ENCODE results near the gene LHX6.
A peak's percentile ranks its signal among the peaks of the same experiment; 100 is the strongest.

LHX6 gene

DNA sequence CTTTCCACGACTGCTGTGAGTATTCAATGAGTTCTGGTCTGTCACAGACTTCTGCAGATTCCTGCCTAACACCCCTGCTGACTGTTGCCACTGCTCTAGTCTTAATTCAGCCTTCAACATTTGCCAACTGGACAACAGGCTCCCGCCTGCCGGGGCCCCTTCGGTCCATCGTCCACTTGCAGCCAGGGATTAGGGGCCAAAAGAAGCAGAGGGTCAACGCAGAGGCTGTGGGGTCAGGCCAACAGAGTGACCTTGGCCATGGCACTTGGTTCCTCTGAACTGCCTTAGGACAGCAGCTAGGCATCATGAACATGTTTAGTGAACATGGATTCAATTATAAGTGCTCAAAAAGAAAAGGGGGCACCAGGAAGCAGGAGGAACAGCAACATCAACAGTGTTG, 40.4 kb downstream of the LHX6 start:
- DNase-seq: no peak

DNA sequence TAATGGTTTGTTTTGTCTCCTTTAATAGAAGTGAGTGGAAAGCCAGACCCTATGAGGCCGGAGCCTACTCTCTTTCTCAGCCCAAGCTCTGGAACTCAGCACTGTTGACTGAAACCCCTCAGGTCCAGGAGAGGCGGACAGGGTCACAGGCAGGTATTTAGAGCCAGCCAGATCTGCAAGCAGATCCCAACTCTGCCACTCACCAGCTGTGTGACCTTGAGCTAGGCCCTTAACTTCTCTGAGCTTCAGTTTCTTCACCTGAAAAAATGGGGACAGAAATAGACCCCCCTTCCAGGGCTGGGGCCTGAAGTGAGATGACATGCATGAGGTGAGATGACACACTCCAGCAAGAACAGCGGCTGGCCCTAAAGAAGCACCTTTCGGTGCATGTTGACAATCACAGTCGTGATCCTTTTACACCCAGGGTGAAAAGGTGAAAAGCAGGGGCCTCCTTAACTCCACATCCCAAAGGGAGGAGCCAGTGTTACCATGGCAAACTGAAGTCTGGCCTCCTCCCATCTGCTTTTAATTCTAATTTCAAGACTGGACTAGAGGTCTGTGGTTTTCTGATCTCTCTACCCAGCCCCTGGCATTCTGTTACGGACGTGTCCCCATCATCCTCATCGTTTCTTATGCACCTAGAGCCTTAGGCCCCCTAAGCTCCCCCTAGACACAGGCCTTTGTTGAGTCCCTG, 41.8 kb downstream of the LHX6 start:
- DNase-seq: no peak

DNA sequence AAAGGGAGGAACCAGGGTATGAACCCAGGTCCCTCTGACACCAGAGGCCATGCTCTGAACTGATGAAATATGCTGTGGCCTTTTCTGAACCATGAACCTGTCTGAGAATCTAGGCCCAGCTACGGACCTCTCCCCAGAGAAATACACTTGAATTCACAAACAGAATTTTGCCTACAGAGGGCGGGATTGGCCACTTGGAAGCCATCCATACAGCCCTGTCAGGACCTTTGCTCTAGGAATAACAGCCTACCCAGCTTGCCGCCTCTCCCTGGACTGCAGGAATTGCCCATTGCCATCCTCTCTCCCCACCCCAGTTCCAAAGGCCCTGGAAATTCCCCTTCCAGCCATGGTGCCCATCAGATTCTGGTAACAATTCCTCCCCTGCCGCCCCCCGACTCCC, 42.5 kb downstream of the LHX6 start:
- DNase-seq: no peak

DNA sequence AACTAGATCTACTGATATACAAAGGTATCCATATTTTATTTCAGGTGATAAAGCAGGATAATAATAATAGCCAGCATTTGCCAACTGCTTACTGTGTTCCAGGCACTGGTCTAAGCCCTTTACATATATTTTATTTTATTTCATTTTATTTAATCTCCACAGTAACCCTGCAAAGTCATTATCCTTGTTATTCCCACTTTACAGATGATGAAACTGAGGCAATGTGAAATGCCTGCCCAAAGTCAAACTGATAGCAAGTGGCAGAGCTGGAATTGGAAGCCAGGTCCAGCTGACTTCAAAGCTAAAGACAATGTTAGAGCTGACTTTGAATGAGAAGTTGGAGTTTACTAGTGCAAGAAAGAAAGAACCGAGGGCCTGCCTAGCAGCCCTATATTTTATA, 44.2 kb downstream of the LHX6 start:
- no peak for DNase-seq

DNA sequence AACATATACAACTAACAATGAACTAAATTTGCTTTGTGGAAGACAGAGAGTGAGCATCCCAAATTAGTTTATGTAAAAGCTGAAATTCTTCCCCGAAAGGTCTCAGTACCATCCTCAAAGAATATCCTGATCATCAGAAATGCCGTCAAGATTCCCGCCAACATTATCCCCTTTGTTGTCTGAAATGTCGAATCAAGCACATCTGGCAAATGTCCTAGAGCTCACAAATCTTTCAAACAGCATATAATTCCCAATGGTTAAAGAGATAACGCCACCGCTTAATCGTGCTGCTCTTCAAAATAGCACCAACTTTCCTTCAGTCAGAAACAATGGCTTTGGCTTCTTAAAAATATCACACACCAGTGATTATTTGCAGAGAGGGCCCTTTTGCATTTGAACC, 45.3 kb downstream of the LHX6 start:
- DNase-seq: no peak

DNA sequence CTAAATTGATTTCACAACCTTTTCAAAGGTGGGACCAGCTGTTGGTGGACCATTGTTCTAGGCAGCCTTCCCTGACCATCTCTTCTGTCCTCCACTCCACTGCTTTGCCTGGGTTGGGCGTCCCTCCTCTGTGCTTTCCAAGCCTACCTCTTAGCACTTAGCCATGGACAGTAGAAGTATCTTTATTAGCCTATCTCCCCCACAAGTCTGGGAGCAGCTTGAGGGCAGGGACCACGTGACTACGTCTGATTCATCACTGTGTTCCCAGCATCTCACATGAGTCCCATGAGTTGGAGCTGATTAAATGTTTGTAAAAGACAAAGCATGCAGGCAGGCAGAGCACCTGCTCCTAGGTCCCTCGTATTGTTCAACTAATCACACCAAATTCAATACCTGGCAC, 48.1 kb downstream of the LHX6 start:
- no peak for DNase-seq

DNA sequence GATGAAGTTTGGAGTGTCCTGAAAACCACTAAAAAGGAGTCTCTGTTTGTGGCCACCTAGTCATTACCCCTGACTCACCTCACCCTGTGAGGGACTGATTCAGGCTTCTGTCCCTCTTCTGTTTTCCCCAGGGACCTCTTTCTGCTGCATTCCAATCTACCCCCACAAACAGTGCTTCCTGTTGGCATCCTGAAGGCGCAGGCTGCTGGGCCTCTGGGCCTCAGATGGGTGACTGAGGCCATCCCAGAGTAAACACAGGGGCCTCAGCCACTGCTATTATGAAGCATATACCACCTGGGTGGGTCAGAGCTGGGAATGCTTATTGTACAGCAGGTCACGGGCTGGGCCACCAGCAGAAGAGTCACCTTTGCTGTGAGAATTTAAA, 49.1 kb downstream of the LHX6 start:
- DNase-seq: no peak

DNA sequence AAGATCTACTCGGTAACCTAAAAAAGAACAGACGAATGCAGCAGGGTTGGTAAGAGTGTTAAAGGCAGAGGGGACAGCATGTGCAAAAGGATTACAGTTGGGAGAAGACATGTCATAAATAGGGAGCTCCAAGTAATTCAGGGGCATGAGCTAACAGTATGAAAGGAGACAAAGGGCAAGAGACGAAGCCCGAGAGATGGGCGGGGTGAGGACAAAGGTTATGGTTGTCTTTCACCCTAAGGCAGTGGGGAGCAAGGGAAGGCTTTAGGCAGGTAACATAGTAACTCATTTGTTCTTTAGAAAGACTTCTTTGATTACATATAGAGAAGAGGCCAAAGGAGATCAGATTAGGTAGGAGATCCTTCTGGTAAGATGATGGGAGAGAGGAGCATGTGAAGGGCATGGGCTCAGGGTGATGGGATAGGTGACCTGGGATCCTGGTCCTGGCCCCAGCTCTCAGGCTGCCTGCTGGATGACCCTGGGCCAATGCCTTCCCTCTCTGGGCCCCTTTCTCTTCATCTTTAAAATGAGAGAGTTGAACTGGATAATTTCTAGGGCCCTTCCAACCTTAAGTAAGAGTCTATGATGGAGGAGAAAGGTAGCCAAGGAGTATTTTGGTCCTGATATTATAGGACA, 49.6 kb downstream of the LHX6 start:
- no peak for DNase-seq

DNA sequence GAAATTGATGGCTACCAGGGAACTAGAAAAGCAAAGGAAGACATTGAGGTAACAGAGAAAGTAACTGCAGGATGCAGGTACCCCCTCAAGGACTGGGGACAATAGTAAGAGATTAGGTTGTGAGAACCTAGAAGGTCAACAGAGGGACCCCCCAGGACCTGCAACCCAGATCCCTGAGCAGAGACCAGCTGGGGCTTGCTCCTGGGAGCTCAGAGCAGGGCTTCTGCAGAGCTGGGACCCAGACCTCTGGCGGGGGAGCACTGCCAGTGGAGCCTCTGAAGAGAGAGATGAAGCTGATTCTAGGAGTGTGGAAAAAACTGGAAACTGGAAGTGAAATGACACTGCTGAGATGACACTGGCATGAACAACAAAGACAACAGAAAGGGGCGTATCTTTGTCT, 51.8 kb downstream of the LHX6 start:
- DNase-seq: no peak

DNA sequence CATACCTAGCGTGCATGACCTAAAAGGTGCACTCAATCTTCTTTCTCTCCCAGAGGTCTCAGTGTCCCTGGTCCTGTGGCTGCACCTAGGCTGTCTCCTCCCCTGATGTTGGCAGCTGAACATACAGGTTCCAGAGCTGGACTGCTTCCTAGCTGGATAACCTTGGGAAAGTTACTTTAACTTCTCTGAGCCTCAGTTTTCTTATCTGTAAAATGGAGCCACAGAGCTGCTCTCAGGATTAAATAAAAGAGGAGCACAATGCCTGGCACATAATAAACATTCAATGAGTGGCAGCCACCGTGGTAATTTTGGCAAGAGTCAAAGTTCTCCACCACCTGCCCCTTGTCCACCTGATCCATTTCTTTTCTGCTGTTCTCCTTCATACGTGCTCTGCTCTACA, 55.1 kb downstream of the LHX6 start:
- DNase-seq: no peak

DNA sequence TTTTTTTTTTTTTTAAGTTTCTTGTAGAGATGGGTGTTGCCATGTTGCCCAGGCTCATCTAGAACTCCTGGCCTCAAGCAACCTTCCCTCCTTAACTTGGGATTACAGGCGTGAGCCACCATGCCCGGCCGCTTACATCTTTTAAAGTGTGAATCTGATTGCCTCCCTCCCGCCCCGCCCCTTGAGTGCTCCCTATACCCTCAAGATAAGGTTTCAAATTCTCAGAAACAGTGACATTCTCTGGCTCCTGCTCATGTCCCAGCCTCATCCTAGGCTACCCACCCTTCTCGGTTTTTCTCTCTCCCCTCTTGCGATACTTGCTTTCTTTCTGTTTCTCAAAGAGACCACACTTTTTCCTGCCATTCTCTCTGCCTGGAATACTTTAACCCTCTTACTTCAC, 56.6 kb downstream of the LHX6 start:
- no peak for DNase-seq

DNA sequence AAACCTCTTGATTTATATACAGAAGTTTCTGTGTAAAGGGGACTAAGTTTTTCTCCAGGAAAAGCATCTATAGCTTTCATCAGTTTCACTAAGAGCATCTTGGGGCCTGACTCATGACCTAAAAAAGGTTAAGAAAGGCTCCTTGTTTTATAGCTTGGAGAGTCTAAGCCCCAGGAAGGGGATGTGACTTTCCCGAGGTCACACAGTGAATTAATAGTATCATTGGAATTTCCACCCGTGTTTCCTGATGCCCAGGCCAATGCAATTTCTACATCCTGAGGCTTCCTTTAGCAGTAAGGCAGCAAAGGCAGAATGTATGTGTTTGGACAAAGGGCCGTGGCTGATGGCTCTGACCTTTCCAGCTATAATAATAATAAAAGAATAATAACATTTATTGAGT, 60.4 kb downstream of the LHX6 start:
- DNase-seq: no peak

DNA sequence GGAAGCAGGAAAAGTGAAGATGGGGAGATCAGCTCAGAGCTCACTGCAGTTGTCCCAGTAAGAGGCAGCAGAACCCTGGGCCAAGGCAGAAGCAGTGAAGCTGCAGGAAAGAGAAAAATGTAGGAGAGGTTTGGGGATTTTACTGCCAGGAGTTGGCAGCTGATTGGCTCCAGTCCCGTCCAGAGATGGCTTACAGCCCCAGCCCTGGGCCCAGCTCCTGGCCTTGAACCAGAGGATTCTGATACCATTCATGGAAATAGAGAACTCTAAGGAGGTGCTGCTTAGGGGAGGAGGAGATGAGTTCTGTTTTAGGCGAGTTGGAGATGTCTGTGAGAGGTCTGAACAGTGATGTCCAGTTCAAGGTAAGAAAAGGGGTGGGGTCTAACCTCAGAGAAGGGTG, 64.5 kb downstream of the LHX6 start:
- DNase-seq: no peak

DNA sequence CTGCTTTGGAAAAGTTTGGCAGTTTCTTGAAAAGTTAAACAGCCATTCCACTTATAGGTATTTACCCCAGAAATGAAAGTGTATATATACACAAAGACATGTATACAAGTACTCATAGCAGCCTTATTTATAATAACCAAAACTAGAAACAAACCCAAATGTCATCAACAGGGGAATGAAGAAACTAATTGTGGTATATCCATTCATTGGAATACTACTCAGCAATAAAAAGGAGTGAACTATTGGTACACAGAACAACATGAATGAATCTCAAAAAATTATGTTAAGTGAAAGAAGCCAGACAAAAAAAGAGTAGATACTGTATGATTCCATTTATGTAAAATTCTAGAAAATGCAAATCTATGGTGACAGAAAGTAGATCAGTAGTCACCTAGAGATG, 66.3 kb downstream of the LHX6 start:
- DNase-seq: no peak

DNA sequence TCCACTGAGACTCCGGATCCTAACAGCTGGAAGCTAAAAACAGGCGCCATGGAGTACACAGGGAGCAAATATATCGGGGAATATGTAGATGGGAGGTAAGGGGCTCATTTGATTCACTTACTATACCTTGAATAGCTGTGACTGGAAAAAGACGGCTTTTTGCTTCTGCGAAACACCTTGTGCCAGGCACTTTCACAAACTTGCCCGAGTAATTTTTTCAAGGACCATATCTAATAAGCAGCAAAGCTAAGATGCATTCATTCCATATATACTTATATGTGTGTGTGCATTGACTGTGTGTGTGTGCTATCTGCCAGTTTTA, 68.9 kb downstream of the LHX6 start:
- no peak for DNase-seq

DNA sequence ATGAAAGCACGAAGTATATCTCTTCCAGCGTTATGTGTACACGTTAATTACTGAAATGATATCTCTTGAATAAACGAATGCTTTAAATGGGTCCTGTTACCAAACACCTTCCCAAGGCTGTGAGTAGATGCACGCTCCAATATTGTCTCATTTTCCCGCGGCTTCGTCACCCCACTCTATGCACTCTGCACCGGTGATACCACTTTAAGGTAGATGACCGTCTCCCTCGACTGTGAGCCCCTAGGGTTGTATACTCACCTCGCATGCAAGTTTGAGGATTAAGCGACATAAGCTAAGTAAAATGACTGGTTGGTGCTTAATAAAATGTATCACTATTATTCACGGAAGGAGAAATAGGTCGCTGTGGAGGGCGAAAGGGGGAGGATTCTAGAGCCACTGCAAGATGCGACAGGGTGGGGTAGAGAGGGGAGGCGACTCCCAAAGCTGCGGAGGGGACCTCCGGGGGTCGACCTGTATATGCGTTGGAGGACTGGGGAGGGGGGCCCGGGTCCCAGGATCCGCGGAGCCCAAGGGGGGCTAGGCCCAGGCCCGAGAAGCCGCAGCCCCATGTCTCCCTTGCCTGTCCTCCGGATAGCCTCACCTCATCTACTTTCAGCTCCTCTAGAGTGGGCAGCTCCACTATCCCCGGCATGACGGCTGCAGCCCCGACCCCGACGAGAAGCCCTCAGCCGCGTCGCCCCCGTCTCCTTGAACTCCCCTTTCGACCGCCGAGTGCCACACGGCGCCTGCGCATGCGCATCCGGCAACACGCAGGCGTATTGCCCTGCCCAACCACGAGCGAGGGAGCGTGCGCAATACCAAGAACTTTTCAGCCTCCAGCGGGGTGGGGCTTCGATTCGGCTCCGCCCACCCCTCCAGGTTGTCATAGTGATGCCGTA, 69.5 kb downstream of the LHX6 start, which contains the start of the genes MORN5 and NDUFA8:
TSS of gene MORN5 (plus strand) at position 883 of the 899 bp plus-strand sequence. CDS start 65 bp downstream, outside the sequence.
TSS of gene NDUFA8 (minus strand) at position 754 of the 899 bp plus-strand sequence. CDS start at position 652, 102 bp downstream.
- DNase-seq: peak; percentile 95

DNA sequence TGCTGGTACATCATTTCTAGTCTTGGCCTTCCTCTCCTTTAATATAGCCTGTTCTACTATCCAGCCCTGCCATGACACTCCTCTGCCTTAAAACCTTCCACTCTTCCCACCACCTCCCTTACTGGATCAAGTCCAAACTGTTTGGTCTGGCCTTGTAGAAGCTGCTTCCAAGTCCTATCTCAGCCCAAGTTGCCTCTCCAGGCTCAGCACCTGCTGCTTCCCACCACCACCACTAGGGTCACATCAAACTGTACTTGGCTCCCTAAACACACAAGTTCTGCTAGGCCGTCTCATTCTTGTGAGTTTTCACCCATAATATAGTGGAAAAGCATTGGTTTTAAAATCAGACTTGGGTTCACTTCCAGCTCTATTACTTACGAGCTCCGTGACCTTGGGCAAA, 70.6 kb downstream of the LHX6 start:
- DNase-seq: peak; percentile 18

DNA sequence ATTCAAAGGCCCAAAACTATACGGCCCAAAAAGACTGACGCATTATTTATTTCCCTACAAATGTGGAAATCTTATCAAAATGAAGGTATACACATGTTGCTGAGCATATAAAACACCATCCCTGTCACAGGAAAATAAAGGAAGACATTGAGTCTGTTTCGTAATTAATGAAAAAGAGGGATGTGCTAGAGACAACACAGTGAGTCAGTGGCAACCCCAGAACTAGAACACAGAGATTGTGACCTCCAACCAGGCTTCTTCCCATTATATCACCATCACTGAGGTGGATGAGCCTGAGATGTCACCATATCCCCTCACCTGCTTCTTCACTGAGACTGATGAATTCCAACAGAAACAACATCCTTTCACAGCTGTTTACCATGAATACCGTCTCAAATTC, 73.0 kb downstream of the LHX6 start:
- no peak for DNase-seq

Data from activated naive CD4-positive, alpha-beta T cell treated with Interleukin-2 at 50 U/mL for 16 hours (primary cell).